ENCODE data around the gene GOLGA1. TPM values are rescaled to one million over a fixed set of nuclear protein-coding genes. Genes with fewer than 3 reads are reported as not detected.

The GOLGA1 gene
- total and polyA plus RNA-seq, 2 of the 13 experiments (the other 11 are each of a cell fraction or from before 2014, with no cell fraction given): 12.7 to 15.9 TPM

DNA sequence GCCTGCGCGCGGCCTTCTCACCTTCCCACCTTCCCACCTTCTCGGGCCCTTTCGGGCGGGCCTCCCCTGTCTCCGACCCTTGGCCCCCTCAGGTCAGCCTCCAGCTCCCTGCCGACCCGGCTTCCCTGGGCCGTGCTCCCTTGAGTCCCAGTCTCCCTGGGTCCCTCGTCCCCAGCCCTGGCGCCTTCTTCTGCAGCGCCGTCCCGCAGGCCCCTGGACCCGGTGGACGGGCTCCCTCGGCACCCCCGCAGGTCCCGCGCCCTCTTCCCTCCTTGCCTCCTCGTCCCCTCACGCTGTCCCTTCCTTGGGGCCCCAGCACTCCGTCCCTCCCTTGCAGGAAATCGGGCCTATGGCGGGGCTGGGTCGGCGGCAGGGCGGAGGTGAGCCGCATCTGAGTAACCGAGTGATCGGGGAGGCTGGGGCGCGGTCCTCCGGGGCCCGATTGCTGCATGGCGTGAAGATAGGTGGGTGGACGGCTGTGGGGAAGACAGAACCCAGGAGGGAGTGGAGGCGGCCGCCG lies 71.4 kb downstream of the GOLGA1 start (continued):
- TF ChIP-seq NFKB2 (CRISPR knock-in tag; IDR thresholded peaks at IDR 0.05; ENCODE audit: borderline replicate concordance) (peak; percentile 51; the same call in 1 of the 2 replicates), ZNF230 (CRISPR knock-in tag; IDR thresholded peaks at IDR 0.05) (peak; percentile 42; the same call in 1 of the 2 replicates), PHF8 (CRISPR knock-in tag; IDR thresholded peaks at IDR 0.05) (peak; percentile 59), ZMAT3 (CRISPR knock-in tag; conservative IDR thresholded peaks at IDR 0.05) (no peak), ARID2 (CRISPR knock-in tag; IDR thresholded peaks at IDR 0.05; ENCODE audit: borderline replicate concordance) (peak; percentile 22; the same call in 1 of the 2 replicates), ZNF644 (CRISPR knock-in tag; IDR thresholded peaks at IDR 0.05; ENCODE audit: low read depth) (no peak), ZNF563 (CRISPR knock-in tag; IDR thresholded peaks at IDR 0.05) (peak; percentile 2; the same call in 1 of the 2 replicates), ZNF101 (CRISPR knock-in tag; IDR thresholded peaks at IDR 0.05; ENCODE audit: borderline replicate concordance, low read depth) (no peak), ZFP62 (CRISPR knock-in tag; IDR thresholded peaks at IDR 0.05) (no peak), ZNF781 (CRISPR knock-in tag; IDR thresholded peaks at IDR 0.05; ENCODE audit: borderline replicate concordance, not compliant biosample characterization) (no peak), ZNF572 (CRISPR knock-in tag; IDR thresholded peaks at IDR 0.05) (0 out of 2 replicates have a peak, but pooled peaks have one; percentile 67), ZNF263 (CRISPR knock-in tag; IDR thresholded peaks at IDR 0.05) (peak; percentile 90), ZNF446 (CRISPR knock-in tag; IDR thresholded peaks at IDR 0.05) (0 out of 2 replicates have a peak, but pooled peaks have one; percentile 28), SALL2 (CRISPR knock-in tag; IDR thresholded peaks at IDR 0.05) (peak; percentile 41; the same call in 1 of the 2 replicates), ZNF232 (CRISPR knock-in tag; IDR thresholded peaks at IDR 0.05; ENCODE audit: borderline replicate concordance) (peak; percentile 50; the same call in 1 of the 2 replicates), ZFYVE20 (CRISPR knock-in tag; IDR thresholded peaks at IDR 0.05; ENCODE audit: borderline replicate concordance, low read depth) (0 out of 2 replicates have a peak, but pooled peaks have one; percentile 0), ZNF749 (CRISPR knock-in tag; IDR thresholded peaks at IDR 0.05; ENCODE audit: borderline replicate concordance) (no peak), MZF1 (CRISPR knock-in tag; IDR thresholded peaks at IDR 0.05; ENCODE audit: borderline replicate concordance) (0 out of 2 replicates have a peak, but pooled peaks have one; percentile 73)
- TF ChIP-seq, protein P1, sequence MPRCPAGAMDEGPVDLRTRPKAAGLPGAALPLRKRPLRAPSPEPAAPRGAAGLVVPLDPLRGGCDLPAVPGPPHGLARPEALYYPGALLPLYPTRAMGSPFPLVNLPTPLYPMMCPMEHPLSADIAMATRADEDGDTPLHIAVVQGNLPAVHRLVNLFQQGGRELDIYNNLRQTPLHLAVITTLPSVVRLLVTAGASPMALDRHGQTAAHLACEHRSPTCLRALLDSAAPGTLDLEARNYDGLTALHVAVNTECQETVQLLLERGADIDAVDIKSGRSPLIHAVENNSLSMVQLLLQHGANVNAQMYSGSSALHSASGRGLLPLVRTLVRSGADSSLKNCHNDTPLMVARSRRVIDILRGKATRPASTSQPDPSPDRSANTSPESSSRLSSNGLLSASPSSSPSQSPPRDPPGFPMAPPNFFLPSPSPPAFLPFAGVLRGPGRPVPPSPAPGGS (CRISPR knock-in tag; IDR thresholded peaks at IDR 0.05): peak; percentile 60; the same call in 1 of the 2 replicates
- TF ChIP-seq, protein P2, sequence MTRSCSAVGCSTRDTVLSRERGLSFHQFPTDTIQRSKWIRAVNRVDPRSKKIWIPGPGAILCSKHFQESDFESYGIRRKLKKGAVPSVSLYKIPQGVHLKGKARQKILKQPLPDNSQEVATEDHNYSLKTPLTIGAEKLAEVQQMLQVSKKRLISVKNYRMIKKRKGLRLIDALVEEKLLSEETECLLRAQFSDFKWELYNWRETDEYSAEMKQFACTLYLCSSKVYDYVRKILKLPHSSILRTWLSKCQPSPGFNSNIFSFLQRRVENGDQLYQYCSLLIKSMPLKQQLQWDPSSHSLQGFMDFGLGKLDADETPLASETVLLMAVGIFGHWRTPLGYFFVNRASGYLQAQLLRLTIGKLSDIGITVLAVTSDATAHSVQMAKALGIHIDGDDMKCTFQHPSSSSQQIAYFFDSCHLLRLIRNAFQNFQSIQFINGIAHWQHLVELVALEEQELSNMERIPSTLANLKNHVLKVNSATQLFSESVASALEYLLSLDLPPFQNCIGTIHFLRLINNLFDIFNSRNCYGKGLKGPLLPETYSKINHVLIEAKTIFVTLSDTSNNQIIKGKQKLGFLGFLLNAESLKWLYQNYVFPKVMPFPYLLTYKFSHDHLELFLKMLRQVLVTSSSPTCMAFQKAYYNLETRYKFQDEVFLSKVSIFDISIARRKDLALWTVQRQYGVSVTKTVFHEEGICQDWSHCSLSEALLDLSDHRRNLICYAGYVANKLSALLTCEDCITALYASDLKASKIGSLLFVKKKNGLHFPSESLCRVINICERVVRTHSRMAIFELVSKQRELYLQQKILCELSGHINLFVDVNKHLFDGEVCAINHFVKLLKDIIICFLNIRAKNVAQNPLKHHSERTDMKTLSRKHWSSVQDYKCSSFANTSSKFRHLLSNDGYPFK (CRISPR knock-in tag; IDR thresholded peaks at IDR 0.05; ENCODE audit: borderline replicate concordance): no peak
- TF ChIP-seq, protein P3, sequence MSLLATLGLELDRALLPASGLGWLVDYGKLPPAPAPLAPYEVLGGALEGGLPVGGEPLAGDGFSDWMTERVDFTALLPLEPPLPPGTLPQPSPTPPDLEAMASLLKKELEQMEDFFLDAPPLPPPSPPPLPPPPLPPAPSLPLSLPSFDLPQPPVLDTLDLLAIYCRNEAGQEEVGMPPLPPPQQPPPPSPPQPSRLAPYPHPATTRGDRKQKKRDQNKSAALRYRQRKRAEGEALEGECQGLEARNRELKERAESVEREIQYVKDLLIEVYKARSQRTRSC (CRISPR knock-in tag; IDR thresholded peaks at IDR 0.05; ENCODE audit: low read depth): 0 out of 2 replicates have a peak, but pooled peaks have one; percentile 39
- TF ChIP-seq, protein P4, sequence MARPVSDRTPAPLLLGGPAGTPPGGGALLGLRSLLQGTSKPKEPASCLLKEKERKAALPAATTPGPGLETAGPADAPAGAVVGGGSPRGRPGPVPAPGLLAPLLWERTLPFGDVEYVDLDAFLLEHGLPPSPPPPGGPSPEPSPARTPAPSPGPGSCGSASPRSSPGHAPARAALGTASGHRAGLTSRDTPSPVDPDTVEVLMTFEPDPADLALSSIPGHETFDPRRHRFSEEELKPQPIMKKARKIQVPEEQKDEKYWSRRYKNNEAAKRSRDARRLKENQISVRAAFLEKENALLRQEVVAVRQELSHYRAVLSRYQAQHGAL (CRISPR knock-in tag; IDR thresholded peaks at IDR 0.05; ENCODE audit: not compliant biosample characterization): no peak
- TF ChIP-seq, protein P5, sequence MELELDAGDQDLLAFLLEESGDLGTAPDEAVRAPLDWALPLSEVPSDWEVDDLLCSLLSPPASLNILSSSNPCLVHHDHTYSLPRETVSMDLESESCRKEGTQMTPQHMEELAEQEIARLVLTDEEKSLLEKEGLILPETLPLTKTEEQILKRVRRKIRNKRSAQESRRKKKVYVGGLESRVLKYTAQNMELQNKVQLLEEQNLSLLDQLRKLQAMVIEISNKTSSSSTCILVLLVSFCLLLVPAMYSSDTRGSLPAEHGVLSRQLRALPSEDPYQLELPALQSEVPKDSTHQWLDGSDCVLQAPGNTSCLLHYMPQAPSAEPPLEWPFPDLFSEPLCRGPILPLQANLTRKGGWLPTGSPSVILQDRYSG (CRISPR knock-in tag; IDR thresholded peaks at IDR 0.05): 0 out of 2 replicates have a peak, but pooled peaks have one; percentile 73

Measured in HepG2 (cell line).